Smooth muscle cell (in vitro differentiated cells): ENCODE data around the gene PHACTR3. TPM values are rescaled to one million over a fixed set of nuclear protein-coding genes. Genes with fewer than 3 reads are reported as not detected.
A peak's percentile ranks its signal among the peaks of the same experiment; 100 is the strongest.

ENCODE experiments used
- DNase-seq: peaks from one replicate; lab custom pipeline; 2025; ENCODE audit not compliant: unreplicated experiment; lab: John Stamatoyannopoulos, UW
- H2AFZ ChIP-seq: fragments of 200-600 bp; sonication (generic); 2 replicates; pipeline ENCODE4 v1.6.0; 2016; ENCODE audit warnings: antibody characterized with exemption, low read depth, mild to moderate bottlenecking
- H3F3A ChIP-seq: fragments of 200-600 bp; sonication (generic); 2 replicates; pipeline ENCODE4 v1.6.0; 2017; ENCODE audit warnings: antibody characterized with exemption, low read depth
- H3K27ac ChIP-seq: fragments of 200-600 bp; sonication (generic); 2 replicates; pipeline ENCODE4 v1.5.1; 2016; ENCODE audit warnings: low read depth, mild to moderate bottlenecking
- H3K27me3 ChIP-seq: fragments of 200-600 bp; sonication (generic); 2 replicates; pipeline ENCODE4 v1.6.1; 2016; ENCODE audit warnings: low read depth, mild to moderate bottlenecking
- H3K36me3 ChIP-seq: fragments of 200-600 bp; sonication (generic); 2 replicates; pipeline ENCODE4 v1.5.1; 2016; ENCODE audit warnings: low read depth
- H3K4me1 ChIP-seq: fragments of 200-600 bp; sonication (generic); 2 replicates; pipeline ENCODE4 v1.5.1; 2016; ENCODE audit warnings: low read depth
- H3K4me2 ChIP-seq: fragments of 200-600 bp; sonication (generic); 2 replicates; pipeline ENCODE4 v1.6.0; 2016; ENCODE audit warnings: mild to moderate bottlenecking
- H3K4me3 ChIP-seq: fragments of 200-600 bp; sonication (generic); 2 replicates; pipeline ENCODE4 v1.5.1; 2016; ENCODE audit warnings: mild to moderate bottlenecking
- H3K79me2 ChIP-seq: fragments of 200-600 bp; sonication (generic); 2 replicates; pipeline ENCODE4 v1.6.0; 2016; ENCODE audit warnings: low read depth, mild to moderate bottlenecking
- H3K9ac ChIP-seq: fragments of 200-600 bp; sonication (generic); 2 replicates; pipeline ENCODE4 v1.6.0; 2016; ENCODE audit warnings: low read depth
- H3K9me3 ChIP-seq: fragments of 200-600 bp; sonication (generic); replicated peaks from 2 replicates; pipeline ENCODE4 v1.5.1; 2016; ENCODE audit warnings: low read depth
- H4K20me1 ChIP-seq: fragments of 200-600 bp; sonication (generic); 2 replicates; pipeline ENCODE4 v1.6.0; 2016; ENCODE audit warnings: low read depth
- CTCF ChIP-seq: fragments of 200-600 bp; sonication (generic); IDR thresholded peaks from 2 replicates; pipeline ENCODE4 v1.5.1; 2017; ENCODE audit warnings: borderline replicate concordance, mild to moderate bottlenecking, antibody characterized with exemption; ENCODE audit not compliant: insufficient read depth, poor library complexity, severe bottlenecking
- WGBS: methylation state at CpG from one replicate; pipeline ENCODE4 v1.1.7; 2016; ENCODE audit warnings: low lambda C conversion rate; 5-methylcytosine and 5-hydroxymethylcytosine counted together
- polyA plus RNA-seq: library from polyadenylated mRNA; unstranded; fragments of >200 nt; fragmentation: Nextera tagmentation; extraction: Ambion mirVana; gene quantifications from 2 replicates; pipeline ENCODE4 v1.2.1, GENCODE V29; 2016
- total RNA-seq: library from RNA; depleted of rRNA; stranded (reverse); fragments of >200 nt; gene quantifications from 2 replicates; pipeline ENCODE4 v1.2.3, GENCODE V29; 2014

The PHACTR3 gene
- total and polyA plus RNA-seq, 2 experiments from 2014 or later, result 0.76 to 2.6 TPM

- H4K20me1 ChIP-seq, result no peaks in the 10 kb centered on the region
- no peaks in the 10 kb centered on the region for H3K79me2 ChIP-seq
- H3K4me1 ChIP-seq, result peaks cover 3% of the 10 kb centered on the region
- no peaks in the 10 kb centered on the region for H3K9me3 ChIP-seq
- TF ChIP-seq CTCF, result no peak
- no peak overlapping the region for H3K4me2 ChIP-seq
- WGBS, result 63% methylated on average over 18 of the region's 18 CpGs
- H3F3A ChIP-seq, result no peaks in the 10 kb centered on the region
- peaks cover 47% of the 10 kb centered on the region for H3K27me3 ChIP-seq
- no peak for DNase-seq
- H3K27ac ChIP-seq, result no peak overlapping the region
- no peak overlapping the region for H3K9ac ChIP-seq
- H3K4me3 ChIP-seq, result no peak overlapping the region
- no peak overlapping the region for H2AFZ ChIP-seq
- H3K36me3 ChIP-seq, result no peaks in the 10 kb centered on the region
Observed at GRCh38 chr20:59576216-59576953, 28.0 kb upstream of the PHACTR3 start.

GRCh38 chr20:59577037-59577808 is 27.1 kb upstream of the PHACTR3 start:
- no peaks in the 10 kb centered on the region for H3K9me3 ChIP-seq
- H3K4me3 ChIP-seq, result peak overlapping the region; percentile 29
- H2AFZ ChIP-seq, result no peak overlapping the region
- no peak for TF ChIP-seq CTCF
- peak overlapping the region; percentile 76 for H3K4me2 ChIP-seq
- no peak overlapping the region for H3K27ac ChIP-seq
- H3K4me1 ChIP-seq, result peaks cover under 1% of the 10 kb centered on the region
- H3F3A ChIP-seq, result no peaks in the 10 kb centered on the region
- peaks cover 47% of the 10 kb centered on the region for H3K27me3 ChIP-seq
- no peaks in the 10 kb centered on the region for H3K36me3 ChIP-seq
- H4K20me1 ChIP-seq, result no peaks in the 10 kb centered on the region
- WGBS, result 11% methylated on average over 60 of the region's 95 CpGs
- H3K79me2 ChIP-seq, result no peaks in the 10 kb centered on the region
- DNase-seq, result no peak
- H3K9ac ChIP-seq, result no peak overlapping the region

- 55% methylated on average over 18 of the region's 18 CpGs for WGBS
- peaks cover 43% of the 10 kb centered on the region for H3K27me3 ChIP-seq
- no peaks in the 10 kb centered on the region for H3K36me3 ChIP-seq
- H3K9me3 ChIP-seq, result no peaks in the 10 kb centered on the region
- H4K20me1 ChIP-seq, result no peaks in the 10 kb centered on the region
- no peaks in the 10 kb centered on the region for H3K4me1 ChIP-seq
- H3K4me3 ChIP-seq, result peak overlapping the region; percentile 26
- no peak for DNase-seq
- no peak overlapping the region for H3K27ac ChIP-seq
- no peaks in the 10 kb centered on the region for H3F3A ChIP-seq
- H3K4me2 ChIP-seq, result peak overlapping the region; percentile 76
- H3K9ac ChIP-seq, result no peak overlapping the region
- no peaks in the 10 kb centered on the region for H3K79me2 ChIP-seq
- no peak overlapping the region for H2AFZ ChIP-seq
- TF ChIP-seq CTCF, result no peak
Observed at GRCh38 chr20:59577809-59578435, 26.4 kb upstream of the PHACTR3 start.
